Pancreas (tissue), 10 donors: ENCODE results near the gene DPEP3. TPM values are rescaled to one million over a fixed set of nuclear protein-coding genes. Genes with fewer than 3 reads are reported as not detected.

ENCODE experiments used
- ATAC-seq, 4 donors: fragments of 200-7000 bp; cut with Tn5 transposase; one replicate each; pipeline versions ENCODE4 v1.8.0 to v1.9.1; 2020; ENCODE audit warnings: mild to moderate bottlenecking in 4 of 4, moderate library complexity in 4 of 4
- DNase-seq, 6 donors: peaks; one replicate each; pipeline ENCODE4 v3.0.0-alpha.2; 2020
- FAIRE-seq: peaks from 2 replicates; lab custom pipeline; 2012; peaks lifted over from hg19 to GRCh38; lab: Jason Lieb, UNC
- H3K27ac ChIP-seq, 4 donors: fragments of 200-600 bp; sonication (generic); 1 replicate in 3 of 4; 2 replicates in 1 of 4; pipeline versions ENCODE4 v1.5.0 to v1.8.0; 2020
- H3K27me3 ChIP-seq, 4 donors: fragments of 200-600 bp; one replicate each; pipeline ENCODE4 v1.8.0; 2021
- H3K36me3 ChIP-seq, 3 donors: fragments of 200-600 bp; sonication (generic) in 1 of 3; one replicate each; pipeline versions ENCODE4 v1.5.0 to v1.8.0; 2020 to 2021
- H3K4me1 ChIP-seq, 3 donors: fragments of 200-600 bp; one replicate each; pipeline ENCODE4 v1.8.0; 2021
- H3K4me3 ChIP-seq, 4 donors: fragments of 200-600 bp; sonication (generic) in 2 of 4; one replicate each; pipeline versions ENCODE4 v1.5.0 to v1.8.0; 2020 to 2021
- H3K9me3 ChIP-seq, 4 donors: fragments of 200-600 bp; one replicate each; pipeline ENCODE4 v1.8.0; 2021
- CTCF ChIP-seq, 4 donors: fragments of 200-600 bp; sonication (generic) in 3 of 4; IDR thresholded peaks; one replicate each; pipeline versions ENCODE4 v1.5.0 to v1.8.0; 2021; ENCODE audit warnings: antibody characterized with exemption in 4 of 4
- WGBS, 2 donors: extraction: QIAGEN DNeasy Blood & Tissue Kit; methylation state at CpG; one replicate each; pipeline ENCODE4 v1.1.7; 2013; 5-methylcytosine and 5-hydroxymethylcytosine counted together
- intact Hi-C, 3 donors: fragments of 100-400 bp; cut with DNase I; formaldehyde crosslinking; loops; one replicate each; pipeline versions ENCODE4 v1.11.1 to v1.14.2; 2022
- polyA plus RNA-seq, 2 donors: library from polyadenylated mRNA; stranded (reverse); fragments of 200-250 nt; gene quantifications; one replicate each; pipeline ENCODE4 v1.2.3, GENCODE V29; 2013
- total RNA-seq, 6 donors: library from RNA; stranded (reverse); fragmentation: NEBNext Ultra II Directional in 4 of 6; extraction: Animal tissue kit (Norgen Biotek cat#: 25700) in 4 of 6; gene quantifications; one replicate each; pipeline versions ENCODE4 v1.2.1 to v1.2.4, GENCODE V29; 2021 to 2023
- donor health status: healthy with polysubstance abuse.
- donor health status: DM: no; HTN: no; CAD: no; lungs with moderate emphysema.
- donor health status: DM: no; HTN: no; CAD: no.
- donor health status: control.
- donor health status: control.
- donor health status: Bipolar disorder and iron deficiency.
- donor health status: DM: yes; HTN: yes; CAD: no.
- donor health status: DM: no; HTN: no; CAD: no.
- donor health status: DM: no; HTN: no; CAD: no.
- donor health status: DM: yes; HTN: yes; CAD: no.

DPEP3 gene
- total and polyA plus RNA-seq, 8 donors: 0.09 to 0.12 TPM; not detected in 6

GRCh38 chr16:67988675-67989074 is 8.4 kb upstream of the DPEP3 start:
- H3K27ac ChIP-seq: no peak overlapping the region
- H3K9me3 ChIP-seq: no peaks in the 10 kb centered on the region
- intact Hi-C loops: loop anchor here in 1 of 3 donors (10.0 kb wide), 1 partner anchor 246 kb away; the partner anchor contains the start of gene ESRP2
- no peaks in the 10 kb centered on the region for H3K27me3 ChIP-seq
- H3K4me1 ChIP-seq: peaks cover 0 to 6% (median 5%) of the 10 kb centered on the region in 3 donors
- no peak for TF ChIP-seq CTCF (IDR thresholded peaks at IDR 0.05)
- DNase-seq: no peak
- no peak for FAIRE-seq
- H3K36me3 ChIP-seq: no peaks in the 10 kb centered on the region
- H3K4me3 ChIP-seq: no peak overlapping the region
- ATAC-seq: no peak
- WGBS, 2 donors: 77 to 81% methylated on average over 3 of the region's 3 CpGs

- no peaks in the 10 kb centered on the region for H3K27me3 ChIP-seq
- FAIRE-seq (no peak), ATAC-seq (no peak), DNase-seq (no peak)
- no peak overlapping the region for H3K4me3 ChIP-seq
- H3K9me3 ChIP-seq: no peaks in the 10 kb centered on the region
- intact Hi-C loops: loop anchor here in 1 of 3 donors (10.0 kb wide), 1 partner anchor 247 kb away; the partner anchor contains the start of gene ESRP2
- peaks cover 0 to 5% (median 0%) of the 10 kb centered on the region in 3 donors for H3K4me1 ChIP-seq
- H3K27ac ChIP-seq: no peak overlapping the region
- no peaks in the 10 kb centered on the region for H3K36me3 ChIP-seq
- TF ChIP-seq CTCF (IDR thresholded peaks at IDR 0.05): no peak
- WGBS, 2 donors: 72% methylated on average over 11 of the region's 11 CpGs
Observed at GRCh38 chr16:67987460-67988160, 7.3 kb upstream of the DPEP3 start.

GRCh38 chr16:67986949-67987348 is 6.7 kb upstream of the DPEP3 start:
- Histone ChIP-seq H3K4me3 (no peak overlapping the region), H3K4me1 (peaks cover 0 to 5% (median 0%) of the 10 kb centered on the region in 3 donors), H3K36me3 (no peaks in the 10 kb centered on the region), H3K27ac (no peak overlapping the region), H3K9me3 (no peaks in the 10 kb centered on the region), H3K27me3 (no peaks in the 10 kb centered on the region)
- no peak for FAIRE-seq
- ATAC-seq: no peak
- intact Hi-C loops: loop anchor here in 1 of 3 donors (10.0 kb wide), 1 partner anchor 248 kb away; the partner anchor contains the start of gene ESRP2
- TF ChIP-seq CTCF (IDR thresholded peaks at IDR 0.05): no peak
- DNase-seq: no peak
- WGBS, 2 donors: 81 to 87% methylated on average over 5 of the region's 5 CpGs

- Histone ChIP-seq H3K36me3 (no peaks in the 10 kb centered on the region), H3K4me1 (peaks cover 0 to 5% (median 0%) of the 10 kb centered on the region in 3 donors), H3K4me3 (no peak overlapping the region), H3K27me3 (no peaks in the 10 kb centered on the region), H3K27ac (no peak overlapping the region), H3K9me3 (no peaks in the 10 kb centered on the region)
- DNase-seq (peak in 1 of 6 donors; percentile 58), FAIRE-seq (no peak), ATAC-seq (no peak)
- intact Hi-C loops: loop anchor here in 1 of 3 donors (10.0 kb wide), 1 partner anchor 253 kb away; the partner anchor contains the start of gene ESRP2
- WGBS, 2 donors: 90 to 93% methylated on average over 48 to 49 of the region's 49 CpGs
- TF ChIP-seq CTCF (IDR thresholded peaks at IDR 0.05): no peak
Observed at GRCh38 chr16:67982011-67982696, 1.9 kb upstream of the DPEP3 start.
